Chondrocyte (in vitro differentiated cells): ENCODE results near the gene GMPPB. TPM values are rescaled to one million over a fixed set of nuclear protein-coding genes. Genes with fewer than 3 reads are reported as not detected.

Experiments used
- DNase-seq: peaks from one replicate; pipeline ENCODE4 v3.0.0; 2021; ENCODE audit warnings: mixed read lengths, low spot score
- H3K27ac Mint-ChIP-seq: one replicate; pipeline ENCODE4 v1.8.0; 2021; ENCODE audit warnings: mild to moderate bottlenecking, moderate library complexity, mixed read lengths; ENCODE audit not compliant: unreplicated experiment
- H3K27me3 Mint-ChIP-seq: 2 replicates; pipeline ENCODE4 v1.8.0; 2021; ENCODE audit warnings: low read depth, mixed read lengths
- H3K36me3 Mint-ChIP-seq: 2 replicates; pipeline ENCODE4 v1.8.0; 2021; ENCODE audit warnings: low read depth, mixed read lengths
- H3K4me1 Mint-ChIP-seq: 2 replicates; pipeline ENCODE4 v1.8.0; 2021; ENCODE audit warnings: low read depth, mild to moderate bottlenecking, mixed read lengths
- H3K4me3 Mint-ChIP-seq: one replicate; pipeline ENCODE4 v1.8.0; 2021; ENCODE audit warnings: mild to moderate bottlenecking, moderate library complexity, mixed read lengths; ENCODE audit not compliant: unreplicated experiment
- H3K9me3 Mint-ChIP-seq: 2 replicates; pipeline ENCODE4 v1.8.0; 2021; ENCODE audit warnings: low read depth, mixed read lengths
- CTCF ChIP-seq: fragments of 200-600 bp; sonication (generic); IDR thresholded peaks from 2 replicates; pipeline ENCODE4 v1.5.0; 2021; ENCODE audit warnings: antibody characterized with exemption, mild to moderate bottlenecking, moderate library complexity
- total RNA-seq: library from RNA; stranded (reverse); gene quantifications from 3 replicates; pipeline ENCODE4 v1.2.1, GENCODE V29; 2021

The GMPPB gene
- total RNA-seq, 1 donor from 2014 or later = 28.4 TPM

DNA sequence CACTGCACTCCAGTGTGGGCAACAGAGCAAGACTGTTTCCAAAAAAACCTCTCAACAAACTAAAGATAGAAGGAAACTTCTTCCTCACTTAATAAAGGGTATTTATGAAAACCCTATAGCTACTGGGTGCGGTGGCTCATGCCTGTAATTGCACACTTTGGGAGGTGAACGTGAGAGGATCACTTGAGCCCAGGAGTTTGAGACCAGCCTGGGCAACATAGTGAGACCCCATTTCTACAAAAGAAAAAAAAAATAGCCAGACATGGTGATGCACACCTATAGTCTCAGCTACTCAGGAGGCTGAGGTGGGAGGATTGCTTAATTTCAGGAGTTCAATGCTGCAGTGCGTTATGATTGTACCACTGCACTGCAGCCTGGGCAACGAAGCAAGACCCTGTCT lies 40.2 kb upstream of the GMPPB start:
- H3K4me3 Mint-ChIP-seq = no peak overlapping the region
- peaks cover 10% of the 10 kb centered on the region for H3K4me1 Mint-ChIP-seq
- no peak for TF ChIP-seq CTCF
- no peak overlapping the region for H3K27ac Mint-ChIP-seq
- no peaks in the 10 kb centered on the region for H3K27me3 Mint-ChIP-seq
- H3K36me3 Mint-ChIP-seq = no peaks in the 10 kb centered on the region
- no peak for DNase-seq
- no peaks in the 10 kb centered on the region for H3K9me3 Mint-ChIP-seq

GRCh38 chr3:49761661-49762060 lies 37.9 kb upstream of the GMPPB start:
- H3K4me1 Mint-ChIP-seq = peaks cover 10% of the 10 kb centered on the region
- no peaks in the 10 kb centered on the region for H3K36me3 Mint-ChIP-seq
- no peak for TF ChIP-seq CTCF
- H3K27ac Mint-ChIP-seq = no peak overlapping the region
- DNase-seq = no peak
- H3K9me3 Mint-ChIP-seq = no peaks in the 10 kb centered on the region
- no peaks in the 10 kb centered on the region for H3K27me3 Mint-ChIP-seq
- no peak overlapping the region for H3K4me3 Mint-ChIP-seq

DNA sequence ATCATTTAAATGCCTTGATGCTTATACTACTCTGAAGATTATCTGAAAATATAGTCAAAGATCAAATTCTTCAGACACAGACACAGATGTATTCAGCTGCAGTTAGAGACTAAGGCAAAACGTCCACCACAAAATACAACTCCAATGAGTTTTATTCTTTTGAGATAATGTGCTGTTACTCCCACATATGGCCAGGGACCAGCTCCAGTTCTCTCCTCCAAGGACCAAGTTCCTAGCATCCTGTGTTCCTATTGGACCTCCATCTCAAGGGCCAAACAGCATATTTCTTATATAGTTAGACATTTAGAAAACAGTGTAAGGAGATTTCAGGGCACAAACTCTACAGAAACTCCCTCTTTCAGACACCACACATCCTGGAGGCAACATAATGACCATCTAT lies 35.5 kb upstream of the GMPPB start:
- DNase-seq = no peak
- Mint-ChIP-seq H3K27ac (no peak overlapping the region), H3K4me1 (peaks cover 23% of the 10 kb centered on the region), H3K27me3 (no peaks in the 10 kb centered on the region), H3K9me3 (no peaks in the 10 kb centered on the region), H3K4me3 (no peak overlapping the region), H3K36me3 (no peaks in the 10 kb centered on the region)
- TF ChIP-seq CTCF = no peak

DNA sequence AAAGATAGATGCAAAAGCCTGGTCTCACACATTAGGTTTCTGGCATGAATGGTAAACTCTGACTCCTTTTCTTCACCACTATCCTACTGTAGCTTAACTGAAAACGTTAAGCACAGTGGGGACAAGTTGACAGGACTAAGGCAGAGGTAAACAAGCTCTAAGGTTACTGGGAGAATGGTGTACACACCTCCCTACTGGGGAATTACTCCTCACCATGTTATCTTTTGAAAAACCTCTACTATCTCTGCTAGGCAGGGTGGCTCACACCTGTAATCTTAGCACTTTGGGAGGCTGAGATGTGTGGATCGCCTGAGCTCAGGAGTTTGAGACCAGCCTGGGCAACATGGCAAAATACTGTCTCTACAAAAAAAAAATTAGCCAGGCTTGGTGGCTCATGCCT lies 33.4 kb upstream of the GMPPB start:
- H3K27ac Mint-ChIP-seq = no peak overlapping the region
- no peak overlapping the region for H3K4me3 Mint-ChIP-seq
- no peak for DNase-seq
- no peaks in the 10 kb centered on the region for H3K9me3 Mint-ChIP-seq
- no peak for TF ChIP-seq CTCF
- H3K36me3 Mint-ChIP-seq = peaks cover 2% of the 10 kb centered on the region
- no peaks in the 10 kb centered on the region for H3K27me3 Mint-ChIP-seq
- H3K4me1 Mint-ChIP-seq = peaks cover 29% of the 10 kb centered on the region

DNA sequence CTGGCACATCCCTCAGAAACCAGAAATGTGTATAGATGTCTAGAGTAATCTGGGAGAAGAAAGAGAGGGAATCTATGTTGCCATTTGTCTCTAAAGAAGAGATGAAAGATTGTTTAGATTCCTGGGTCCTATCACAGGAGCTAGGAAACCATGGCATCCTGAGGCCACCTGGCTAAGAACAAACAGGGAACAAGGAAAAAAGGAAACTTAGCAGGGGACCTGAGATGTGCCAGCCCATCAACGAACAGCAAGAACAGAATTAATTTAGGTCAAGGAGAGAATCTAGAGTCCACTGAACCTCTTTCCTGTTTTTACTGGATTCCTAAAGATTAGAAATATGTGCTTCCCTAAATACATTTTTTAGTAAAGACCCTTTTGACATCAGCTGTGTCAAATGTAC lies 32.3 kb upstream of the GMPPB start:
- Mint-ChIP-seq H3K27me3 (no peaks in the 10 kb centered on the region), H3K4me1 (peaks cover 35% of the 10 kb centered on the region), H3K4me3 (no peak overlapping the region), H3K36me3 (peaks cover 2% of the 10 kb centered on the region), H3K9me3 (no peaks in the 10 kb centered on the region), H3K27ac (peak overlapping the region; percentile 43)
- no peak for DNase-seq
- TF ChIP-seq CTCF = no peak
